GM12878 (cell line): ENCODE measurements around the gene IGLL5. TPM values are rescaled to one million over a fixed set of nuclear protein-coding genes. Genes with fewer than 3 reads are reported as not detected.

ENCODE experiments used
- ATAC-seq: fragments of 200-7000 bp; cut with Tn5 transposase; 3 replicates; pipeline ENCODE4 v1.9.1; 2020; ENCODE audit warnings: mild to moderate bottlenecking, moderate library complexity
- BruUV-seq: library from RNA; stranded (reverse); fragments of 400-500 nt; replicated peaks from 2 replicates; lab custom pipeline; 2021; lab: Mats Ljungman, UMichigan
- CTCF ChIA-PET: fragments of 300-600 bp; sonication (Branson Sonifier 250); formaldehyde crosslinking; extraction: SDS; loops from one replicate; lab custom pipeline; 2021; ENCODE audit warnings: inconsistent platforms; lab: Yijun Ruan, JAX
- POLR2A ChIA-PET: fragments of 350-600 bp; formaldehyde crosslinking; extraction: SDS; loops from one replicate; lab custom pipeline; 2021; ENCODE audit warnings: inconsistent platforms; lab: Charles Lee
- RAD21 ChIA-PET: fragments of 300-600 bp; sonication (Branson Sonifier 250); formaldehyde crosslinking; loops from one replicate; lab custom pipeline; 2023; ENCODE audit warnings: antibody characterized with exemption; ENCODE audit not compliant: unreplicated experiment; lab: Charles Lee
- SMC1A ChIA-PET: fragments of 300-600 bp; sonication (Branson Sonifier 250); formaldehyde crosslinking; loops from one replicate; lab custom pipeline; 2023; ENCODE audit not compliant: unreplicated experiment, uncharacterized antibody; lab: Charles Lee
- DNase-seq: peaks from one replicate; pipeline ENCODE4 v3.0.0-alpha.2; 2011; ENCODE audit warnings: low read depth, low spot score
- FAIRE-seq: peaks from 3 replicates; lab custom pipeline; 2011; peaks lifted over from hg19 to GRCh38; lab: Jason Lieb, UNC
- H2AFZ ChIP-seq: 2 replicates; pipeline ENCODE4 v1.6.0; 2011; ENCODE audit warnings: low read depth, low read length, control low read depth; ENCODE audit not compliant: control insufficient read depth
- H3K27ac ChIP-seq: 2 replicates; pipeline ENCODE4 v1.5.1; 2011; ENCODE audit warnings: control low read depth; ENCODE audit not compliant: control insufficient read depth, insufficient read depth
- H3K27me3 ChIP-seq, 2 experiments: replicated peaks in 1 of 2; 2 replicates each; pipeline versions ENCODE4 v1.6.0 to v1.6.1; 2011; ENCODE audit warnings: low read length in 1 of 2; ENCODE audit not compliant: control insufficient read depth in 2 of 2, insufficient read depth in 2 of 2
- H3K36me3 ChIP-seq, 2 experiments: 2 replicates each; pipeline ENCODE4 v1.5.1; 2011; ENCODE audit warnings: low read length in 1 of 2; ENCODE audit not compliant: control insufficient read depth in 2 of 2, insufficient read depth in 2 of 2
- H3K4me1 ChIP-seq: 2 replicates; pipeline ENCODE4 v1.6.1; 2011; ENCODE audit warnings: mild to moderate bottlenecking, low read length, moderate library complexity, mixed read lengths; ENCODE audit not compliant: control insufficient read depth, insufficient read depth
- H3K4me2 ChIP-seq: 2 replicates; pipeline ENCODE4 v1.6.0; 2011; ENCODE audit warnings: control low read depth; ENCODE audit not compliant: control insufficient read depth, insufficient read depth
- H3K4me3 ChIP-seq: fragments of 200-600 bp; sonication (generic); 2 replicates; pipeline ENCODE4 v1.5.1; 2016
- H3K79me2 ChIP-seq: 2 replicates; pipeline ENCODE4 v1.6.0; 2011; ENCODE audit warnings: low read length; ENCODE audit not compliant: control insufficient read depth, insufficient read depth
- H3K9ac ChIP-seq: 2 replicates; pipeline ENCODE4 v1.8.0; 2011; ENCODE audit warnings: low read length, control low read depth, mixed read lengths; ENCODE audit not compliant: control insufficient read depth, insufficient read depth
- H3K9me3 ChIP-seq: replicated peaks from 3 replicates; pipeline ENCODE4 v1.5.1; 2011; ENCODE audit warnings: mild to moderate bottlenecking, low read length; ENCODE audit not compliant: control insufficient read depth, insufficient read depth
- H4K20me1 ChIP-seq: 2 replicates; pipeline ENCODE4 v1.6.0; 2011; ENCODE audit not compliant: control insufficient read depth, insufficient read depth
- ESRRA ChIP-seq: IDR thresholded peaks from 2 replicates; pipeline ENCODE4 v1.6.1; 2012; ENCODE audit warnings: mild to moderate bottlenecking, low read length, improper control_type of control experiment
- ETV6 ChIP-seq, 2 experiments: fragments of 450-650 bp in 1 of 2; IDR thresholded peaks in 1 of 2; conservative IDR thresholded peaks in 1 of 2; 2 replicates each; pipeline ENCODE4 v1.6.1; 2014; ENCODE audit warnings: antibody characterized with exemption in 1 of 2, borderline replicate concordance in 1 of 2, low read depth in 1 of 2, mild to moderate bottlenecking in 1 of 2, moderate library complexity in 1 of 2
- GABPA ChIP-seq: IDR thresholded peaks from 2 replicates; pipeline ENCODE4 v1.6.1; 2014; ENCODE audit warnings: antibody characterized with exemption, low read depth, mild to moderate bottlenecking, inconsistent platforms
- IKZF1 ChIP-seq: fragments of 450-650 bp; conservative IDR thresholded peaks from 2 replicates; pipeline ENCODE4 v1.6.1; 2017; ENCODE audit warnings: antibody characterized with exemption, mild to moderate bottlenecking
- KDM1A ChIP-seq: fragments of 200-600 bp; sonication (generic); IDR thresholded peaks from 2 replicates; pipeline ENCODE4 v1.6.1; 2016; ENCODE audit warnings: borderline replicate concordance
- PAX5 ChIP-seq: IDR thresholded peaks from 2 replicates; pipeline ENCODE4 v1.6.1; 2011; ENCODE audit warnings: low read depth, low read length, borderline replicate concordance
- PAX8 ChIP-seq: fragments of 450-650 bp; IDR thresholded peaks from 2 replicates; pipeline ENCODE4 v1.6.1; 2017; ENCODE audit warnings: mild to moderate bottlenecking, moderate library complexity
- POLR2A ChIP-seq: IDR thresholded peaks from 2 replicates; pipeline ENCODE4 v1.6.1; 2011; ENCODE audit warnings: low read depth, mild to moderate bottlenecking, low read length
- RELA ChIP-seq: fragments of 450-650 bp; IDR thresholded peaks from 2 replicates; pipeline ENCODE4 v1.8.0; 2014; ENCODE audit warnings: borderline replicate concordance; ENCODE audit not compliant: partially characterized antibody
- TARDBP ChIP-seq: IDR thresholded peaks from 2 replicates; pipeline ENCODE4 v1.6.1; 2016; ENCODE audit warnings: borderline replicate concordance
- TCF12 ChIP-seq: IDR thresholded peaks from 2 replicates; pipeline ENCODE4 v1.6.1; 2011; ENCODE audit warnings: low read depth, mild to moderate bottlenecking, low read length
- ZNF207 ChIP-seq: fragments of 450-650 bp; IDR thresholded peaks from 2 replicates; pipeline ENCODE4 v1.6.1; 2014; ENCODE audit warnings: antibody characterized with exemption, mild to moderate bottlenecking, borderline replicate concordance
- WGBS: methylation state at CpG from one replicate; pipeline ENCODE4 v1.1.6; 2016; ENCODE audit warnings: low lambda C conversion rate; ENCODE audit not compliant: insufficient replicate concordance, insufficient coverage; ENCODE audit errors: missing lambda C conversion rate; 5-methylcytosine and 5-hydroxymethylcytosine counted together
- in situ Hi-C: fragments of 300-500 bp; cut with MboI; formaldehyde crosslinking; loops from 9 replicates; pipeline ENCODE4 v1.14.3; 2018; ENCODE audit warnings: mixed read lengths
- intact Hi-C: fragments of 100-400 bp; cut with micrococcal nuclease; formaldehyde crosslinking; loops from one replicate; pipeline ENCODE4 v1.14.2; 2022; ENCODE audit not compliant: unreplicated experiment
- polyA plus RNA-seq, 11 experiments: library from polyadenylated mRNA; depleted of rRNA in 4 of 11; unstranded in 6 of 11; stranded (reverse) in 5 of 11; fragments of >200 nt; fragmentation: Nextera tagmentation in 4 of 11; fragmentation: Illumina TruSeq in 1 of 11; extraction: Ambion mirVana in 4 of 11; extraction: Trizol in 1 of 11; gene quantifications; 1 replicate in 1 of 11; 2 replicates in 10 of 11; pipeline versions ENCODE4 v1.2.1 to v1.2.3, GENCODE V29; 2011 to 2016; ENCODE audit warnings: inconsistent platforms in 2 of 11, missing spikeins in 2 of 11, low read depth in 1 of 11
- total RNA-seq, 4 experiments: library from RNA; depleted of rRNA in 3 of 4; stranded (reverse); fragments of >200 nt in 3 of 4; fragmentation: Illumina TruSeq in 1 of 4; extraction: Trizol in 1 of 4; gene quantifications; 2 replicates each; pipeline versions ENCODE4 v1.2.1 to v1.2.3, GENCODE V29; 2013 to 2021
- TF ChIP-seq, protein P1 (sequence below): fragments of 450-650 bp; IDR thresholded peaks from 2 replicates; pipeline ENCODE4 v1.6.1; 2017; ENCODE audit warnings: antibody characterized with exemption, mild to moderate bottlenecking, moderate library complexity
- TF ChIP-seq, protein P2 (sequence below), 3 experiments: IDR thresholded peaks in 2 of 3; conservative IDR thresholded peaks in 1 of 3; 2 replicates each; pipeline ENCODE4 v1.5.1; 2011; ENCODE audit warnings: low read depth in 3 of 3, low read length in 3 of 3, mild to moderate bottlenecking in 3 of 3, control low read depth in 2 of 3, moderate library complexity in 2 of 3, inconsistent platforms in 1 of 3, mixed read lengths in 1 of 3; ENCODE audit not compliant: control insufficient read depth in 2 of 3, insufficient read depth in 1 of 3; ENCODE audit errors: extremely low read depth in 1 of 3

IGLL5 gene
- total and polyA plus RNA-seq, 10 of the 15 experiments (the other 5 are each of a cell fraction or from before 2014, with no cell fraction given) = not detected

DNA sequence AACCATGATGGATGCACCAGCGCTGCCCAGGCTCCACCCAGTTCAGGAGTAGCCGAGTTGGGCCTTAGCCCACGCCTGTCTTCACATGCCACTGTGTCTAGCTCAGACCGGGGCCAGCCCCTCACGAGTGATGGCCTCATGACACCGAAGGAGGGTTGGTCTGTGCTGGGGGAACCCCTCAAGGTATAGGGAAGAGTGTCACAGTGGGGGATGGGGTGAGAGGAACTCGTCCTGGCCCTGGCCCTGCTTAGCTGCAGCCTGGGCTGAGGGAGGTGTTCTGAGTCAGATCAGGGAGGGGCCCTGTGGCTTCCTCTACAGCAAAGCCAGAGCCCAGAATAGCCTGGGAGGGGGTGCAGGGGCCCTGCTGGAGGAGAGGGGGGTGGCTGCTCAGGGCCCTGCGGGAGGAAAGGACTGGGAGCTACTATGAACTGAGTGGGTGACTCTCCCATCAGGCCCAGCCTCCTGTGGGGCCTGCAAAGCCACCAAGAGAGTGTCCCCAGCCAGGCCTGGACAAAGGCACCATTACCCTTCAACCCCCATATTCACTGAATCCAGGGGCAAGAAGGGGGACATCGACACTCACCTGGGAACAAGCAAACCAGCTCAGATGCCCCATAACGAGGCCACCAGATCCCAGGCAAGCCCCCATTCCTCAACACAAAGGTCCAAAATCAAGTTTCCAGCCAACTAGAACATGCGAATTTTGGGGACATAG is 41.2 kb downstream of the IGLL5 start (continued):
- TF ChIP-seq, protein P1, sequence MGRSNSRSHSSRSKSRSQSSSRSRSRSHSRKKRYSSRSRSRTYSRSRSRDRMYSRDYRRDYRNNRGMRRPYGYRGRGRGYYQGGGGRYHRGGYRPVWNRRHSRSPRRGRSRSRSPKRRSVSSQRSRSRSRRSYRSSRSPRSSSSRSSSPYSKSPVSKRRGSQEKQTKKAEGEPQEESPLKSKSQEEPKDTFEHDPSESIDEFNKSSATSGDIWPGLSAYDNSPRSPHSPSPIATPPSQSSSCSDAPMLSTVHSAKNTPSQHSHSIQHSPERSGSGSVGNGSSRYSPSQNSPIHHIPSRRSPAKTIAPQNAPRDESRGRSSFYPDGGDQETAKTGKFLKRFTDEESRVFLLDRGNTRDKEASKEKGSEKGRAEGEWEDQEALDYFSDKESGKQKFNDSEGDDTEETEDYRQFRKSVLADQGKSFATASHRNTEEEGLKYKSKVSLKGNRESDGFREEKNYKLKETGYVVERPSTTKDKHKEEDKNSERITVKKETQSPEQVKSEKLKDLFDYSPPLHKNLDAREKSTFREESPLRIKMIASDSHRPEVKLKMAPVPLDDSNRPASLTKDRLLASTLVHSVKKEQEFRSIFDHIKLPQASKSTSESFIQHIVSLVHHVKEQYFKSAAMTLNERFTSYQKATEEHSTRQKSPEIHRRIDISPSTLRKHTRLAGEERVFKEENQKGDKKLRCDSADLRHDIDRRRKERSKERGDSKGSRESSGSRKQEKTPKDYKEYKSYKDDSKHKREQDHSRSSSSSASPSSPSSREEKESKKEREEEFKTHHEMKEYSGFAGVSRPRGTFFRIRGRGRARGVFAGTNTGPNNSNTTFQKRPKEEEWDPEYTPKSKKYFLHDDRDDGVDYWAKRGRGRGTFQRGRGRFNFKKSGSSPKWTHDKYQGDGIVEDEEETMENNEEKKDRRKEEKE = no peak
- 0 out of 2 replicates have a peak, but pooled peaks have one; percentile 14 for TF ChIP-seq ZNF207
- no peak; the same call in 1 of the 2 replicates for TF ChIP-seq ESRRA

DNA sequence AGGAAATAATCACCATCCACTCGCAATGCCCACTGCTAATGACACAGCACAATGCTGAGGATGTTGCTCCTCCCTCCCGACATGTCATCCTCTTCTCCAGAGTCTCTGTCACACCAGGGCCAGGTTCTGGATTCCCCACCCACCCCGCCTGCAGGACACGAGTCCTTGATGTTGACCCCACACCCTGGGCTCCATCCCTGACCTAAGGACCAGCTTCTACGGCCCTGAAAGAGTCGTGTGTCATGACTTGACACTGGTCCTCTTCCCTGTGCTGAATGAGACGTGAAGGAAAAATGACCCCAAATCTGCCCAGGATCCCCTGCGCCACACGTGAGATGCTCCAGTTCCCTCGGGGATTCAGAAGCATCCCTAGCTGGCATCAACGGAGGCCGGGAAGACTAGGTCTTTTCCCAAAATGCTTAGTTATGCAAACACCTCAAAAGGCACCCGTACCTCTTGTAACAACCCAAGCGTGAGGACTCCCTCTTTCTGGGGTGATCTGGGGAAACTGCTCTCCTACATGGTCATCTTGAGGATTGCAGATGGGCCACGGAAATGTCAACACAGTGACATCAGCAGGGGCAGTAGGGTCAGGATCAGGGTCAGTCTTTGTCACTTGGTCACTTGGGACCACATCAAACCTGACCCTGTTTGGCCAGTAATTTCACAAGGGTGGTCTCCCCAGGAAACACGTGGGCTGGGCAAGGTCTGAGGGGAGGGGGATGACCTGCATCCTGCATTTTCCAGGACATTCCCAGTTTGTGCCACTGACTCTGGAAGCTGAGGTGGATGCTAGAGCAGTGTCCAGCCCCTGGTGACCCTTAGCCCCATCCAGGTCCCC is 42.0 kb downstream of the IGLL5 start:
- BruUV-seq = no TSS peak
- Histone ChIP-seq H3K9ac (peak overlapping the region; percentile 85), H3K27me3 (no peaks in the 10 kb centered on the region), H4K20me1 (no peaks in the 10 kb centered on the region), H3K27ac (peak overlapping the region; percentile 99), H2AFZ (no peak overlapping the region), H3K9me3 (no peaks in the 10 kb centered on the region), H3K36me3 (no peaks in the 10 kb centered on the region), H3K4me1 (peaks cover 85% of the 10 kb centered on the region), H3K4me2 (peak overlapping the region; percentile 94), H3K4me3 (no peak overlapping the region), H3K79me2 (peaks cover 46% of the 10 kb centered on the region)
- peak; percentile 1; the same call in 1 of the 3 replicates for ATAC-seq
- in situ Hi-C loops = no loop called here
- SMC1A ChIA-PET = interaction anchor here (0.7 to 15.9 kb wide), 17 partner anchors 10 to 773 kb away, joined by 3 to 154 read pairs (median 10); no protein-coding TSS in a partner anchor
- FAIRE-seq = no peak
- RAD21 ChIA-PET = interaction anchor here (0.8 to 16.2 kb wide), 19 partner anchors 8 to 887 kb away, joined by 3 to 255 read pairs (median 5); no protein-coding TSS in a partner anchor
- CTCF ChIA-PET = interaction anchor here (0.5 to 21.7 kb wide), 13 partner anchors 8 to 771 kb away, joined by 3 to 551 read pairs (median 5); no protein-coding TSS in a partner anchor
- POLR2A ChIA-PET = interaction anchor here (0.8 to 10.1 kb wide), 15 partner anchors 8 to 886 kb away, joined by 3 to 153 read pairs (median 5); no protein-coding TSS in a partner anchor
- intact Hi-C loops = loop anchor here (1.0 kb wide), 1 partner anchor 27 kb away; no protein-coding TSS in a partner anchor
- 41% methylated on average over 16 of the region's 16 CpGs for WGBS
- no peak for DNase-seq
- no peak for TF ChIP-seq RELA
- 0 out of 2 replicates have a peak, but pooled peaks have one; percentile 50 for TF ChIP-seq POLR2A
- TF ChIP-seq PAX8 = no peak
- no peak for TF ChIP-seq TCF12
- no peak for TF ChIP-seq GABPA
- TF ChIP-seq IKZF1 = peak; percentile 43; the same call in 1 of the 2 replicates
- no peak for TF ChIP-seq ETV6 (conservative IDR thresholded peaks at IDR 0.05 in 1 of 2, IDR thresholded peaks at IDR 0.05 in 1 of 2; ENCODE audit: borderline replicate concordance in 1 of 2, low read depth in 1 of 2)
- no peak for TF ChIP-seq PAX5
- TF ChIP-seq, protein P2, sequence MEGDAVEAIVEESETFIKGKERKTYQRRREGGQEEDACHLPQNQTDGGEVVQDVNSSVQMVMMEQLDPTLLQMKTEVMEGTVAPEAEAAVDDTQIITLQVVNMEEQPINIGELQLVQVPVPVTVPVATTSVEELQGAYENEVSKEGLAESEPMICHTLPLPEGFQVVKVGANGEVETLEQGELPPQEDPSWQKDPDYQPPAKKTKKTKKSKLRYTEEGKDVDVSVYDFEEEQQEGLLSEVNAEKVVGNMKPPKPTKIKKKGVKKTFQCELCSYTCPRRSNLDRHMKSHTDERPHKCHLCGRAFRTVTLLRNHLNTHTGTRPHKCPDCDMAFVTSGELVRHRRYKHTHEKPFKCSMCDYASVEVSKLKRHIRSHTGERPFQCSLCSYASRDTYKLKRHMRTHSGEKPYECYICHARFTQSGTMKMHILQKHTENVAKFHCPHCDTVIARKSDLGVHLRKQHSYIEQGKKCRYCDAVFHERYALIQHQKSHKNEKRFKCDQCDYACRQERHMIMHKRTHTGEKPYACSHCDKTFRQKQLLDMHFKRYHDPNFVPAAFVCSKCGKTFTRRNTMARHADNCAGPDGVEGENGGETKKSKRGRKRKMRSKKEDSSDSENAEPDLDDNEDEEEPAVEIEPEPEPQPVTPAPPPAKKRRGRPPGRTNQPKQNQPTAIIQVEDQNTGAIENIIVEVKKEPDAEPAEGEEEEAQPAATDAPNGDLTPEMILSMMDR (IDR thresholded peaks at IDR 0.05 in 2 of 3, conservative IDR thresholded peaks at IDR 0.05 in 1 of 3; ENCODE audit: control insufficient read depth in 2 of 3, extremely low read depth in 1 of 3, insufficient read depth in 1 of 3, low read depth in 3 of 3, low read length in 3 of 3) = no peak
- TF ChIP-seq KDM1A = no peak
- no peak for TF ChIP-seq TARDBP
